ENCODE results near the gene TSPO2.

GRCh38 chr6:41077536-41077935, 35.3 kb downstream of the TSPO2 start:
- no peak for TF ChIP-seq CTCF (conservative IDR thresholded peaks at IDR 0.05; ENCODE audit: low read depth, low read length)
- TF ChIP-seq EZH2 (IDR thresholded peaks at IDR 0.05; ENCODE audit: low read length, unreplicated experiment): no peak

Measured in PC-3 (cell line).